Neural cell (in vitro differentiated cells): ENCODE results near the gene DOCK9. TPM values are rescaled to one million over a fixed set of nuclear protein-coding genes. Genes with fewer than 3 reads are reported as not detected.

Experiments used
- H2AFZ ChIP-seq: fragments of 200-600, 300-800 bp; sonication (generic), shearing (Covaris generic); 2 replicates; pipeline ENCODE4 v1.6.0; 2014; ENCODE audit warnings: low read depth, mild to moderate bottlenecking, antibody characterized with exemption, low read length, moderate library complexity
- H3F3A ChIP-seq: fragments of 200-600 bp; shearing (Covaris generic); 2 replicates; pipeline ENCODE4 v1.6.1; 2016; ENCODE audit warnings: mild to moderate bottlenecking, moderate library complexity, mixed read lengths, antibody characterized with exemption, low read length; ENCODE audit not compliant: insufficient read depth, poor library complexity, severe bottlenecking
- H3K27ac ChIP-seq: fragments of 200-600, 300-800 bp; sonication (generic), shearing (Covaris generic); 2 replicates; pipeline ENCODE4 v1.5.1; 2014; ENCODE audit warnings: mild to moderate bottlenecking, low read length, moderate library complexity
- H3K27me3 ChIP-seq: fragments of 300-800, 200-600 bp; sonication (generic), shearing (Covaris generic); 2 replicates; pipeline ENCODE4 v1.6.0; 2014; ENCODE audit warnings: mild to moderate bottlenecking, low read depth, low read length, moderate library complexity; ENCODE audit not compliant: insufficient read depth
- H3K36me3 ChIP-seq: fragments of 300-800, 200-600 bp; sonication (generic), shearing (Covaris generic); 2 replicates; pipeline ENCODE4 v1.5.1; 2014; ENCODE audit warnings: mild to moderate bottlenecking, antibody characterized with exemption, low read length, moderate library complexity; ENCODE audit not compliant: insufficient read depth
- H3K4me2 ChIP-seq: fragments of 300-800, 200-600 bp; sonication (generic), shearing (Covaris generic); 2 replicates; pipeline ENCODE4 v1.6.0; 2014; ENCODE audit warnings: mild to moderate bottlenecking, low read length
- H3K4me3 ChIP-seq: fragments of 300-800, 200-600 bp; sonication (generic), shearing (Covaris generic); 2 replicates; pipeline ENCODE4 v1.5.1; 2014; ENCODE audit warnings: mild to moderate bottlenecking, low read length, moderate library complexity
- H3K79me2 ChIP-seq: fragments of 200-600 bp; shearing (Covaris generic); replicated peaks from 2 replicates; pipeline ENCODE4 v1.6.0; 2014; ENCODE audit warnings: mild to moderate bottlenecking, low read length, moderate library complexity; ENCODE audit not compliant: insufficient read depth
- H3K9ac ChIP-seq: fragments of 300-800, 200-600 bp; sonication (generic), shearing (Covaris generic); 2 replicates; pipeline ENCODE4 v1.6.1; 2016; ENCODE audit warnings: mild to moderate bottlenecking, low read length, mixed read lengths
- H3K9me2 ChIP-seq: fragments of 200-600 bp; shearing (Covaris generic); 2 replicates; pipeline ENCODE4 v1.6.1; 2016; ENCODE audit warnings: mild to moderate bottlenecking, low read length, mixed read lengths; ENCODE audit not compliant: insufficient read depth
- H3K9me3 ChIP-seq: fragments of 200-600, 300-800 bp; sonication (generic), shearing (Covaris generic); 2 replicates; pipeline ENCODE4 v1.6.1; 2016; ENCODE audit warnings: mild to moderate bottlenecking, mixed run types, low read length, moderate library complexity, mixed read lengths
- H4K20me1 ChIP-seq: fragments of 200-600 bp; shearing (Covaris generic); 2 replicates; pipeline ENCODE4 v1.6.1; 2016; ENCODE audit warnings: mild to moderate bottlenecking, mixed run types; ENCODE audit not compliant: insufficient read depth
- EP300 ChIP-seq: fragments of 450-650 bp; conservative IDR thresholded peaks from 2 replicates; pipeline ENCODE4 v1.6.1; 2014; ENCODE audit warnings: antibody characterized with exemption, mild to moderate bottlenecking, moderate library complexity; ENCODE audit not compliant: poor library complexity, severe bottlenecking
- EZH2 ChIP-seq: fragments of 200-600, 300-800 bp; shearing (Covaris generic), sonication (generic); IDR thresholded peaks from 2 replicates; pipeline ENCODE4 v1.6.1; 2014; ENCODE audit warnings: antibody characterized with exemption, low read length, borderline replicate concordance, mild to moderate bottlenecking; ENCODE audit not compliant: insufficient read depth, poor library complexity, severe bottlenecking
- MXI1 ChIP-seq: fragments of 450-650 bp; conservative IDR thresholded peaks from 2 replicates; pipeline ENCODE4 v1.6.1; 2014; ENCODE audit warnings: antibody characterized with exemption, mild to moderate bottlenecking; ENCODE audit not compliant: poor library complexity, severe bottlenecking
- POLR2AphosphoS5 ChIP-seq: IDR thresholded peaks from 2 replicates; pipeline ENCODE4 v1.6.1; 2012
- RAD21 ChIP-seq: fragments of 450-650 bp; conservative IDR thresholded peaks from 2 replicates; pipeline ENCODE4 v1.6.1; 2014; ENCODE audit warnings: antibody characterized with exemption, mild to moderate bottlenecking, moderate library complexity
- SMC3 ChIP-seq: fragments of 450-650 bp; conservative IDR thresholded peaks from 2 replicates; pipeline ENCODE4 v1.6.1; 2014; ENCODE audit warnings: antibody characterized with exemption, mild to moderate bottlenecking, moderate library complexity; ENCODE audit not compliant: poor library complexity
- TAF1 ChIP-seq: IDR thresholded peaks from 2 replicates; pipeline ENCODE4 v1.6.1; 2012; ENCODE audit warnings: low read depth
- polyA plus RNA-seq: library from polyadenylated mRNA; depleted of rRNA; stranded (reverse); fragments of >200 nt; gene quantifications from 2 replicates; pipeline ENCODE4 v1.2.3, GENCODE V29; 2014
- TF ChIP-seq, protein P1 (sequence below): fragments of 450-650 bp; IDR thresholded peaks from 2 replicates; pipeline ENCODE4 v1.5.1; 2014; ENCODE audit warnings: antibody characterized with exemption, mild to moderate bottlenecking, moderate library complexity; ENCODE audit not compliant: poor library complexity, severe bottlenecking
- TF ChIP-seq, protein P2 (sequence below): IDR thresholded peaks from 2 replicates; pipeline ENCODE4 v1.6.1; 2012; ENCODE audit warnings: borderline replicate concordance

The DOCK9 gene
- polyA plus RNA-seq, 1 donor from 2014 or later, result 11.4 TPM

- no peaks in the 10 kb centered on the region for H3K36me3 ChIP-seq
- H3K4me2 ChIP-seq, result no peak overlapping the region
- no peak overlapping the region for H3K9ac ChIP-seq
- no peak overlapping the region for H3K4me3 ChIP-seq
- no peaks in the 10 kb centered on the region for H3K9me2 ChIP-seq
- no peaks in the 10 kb centered on the region for H3K9me3 ChIP-seq
- no peaks in the 10 kb centered on the region for H3K79me2 ChIP-seq
- TF ChIP-seq, protein P1, sequence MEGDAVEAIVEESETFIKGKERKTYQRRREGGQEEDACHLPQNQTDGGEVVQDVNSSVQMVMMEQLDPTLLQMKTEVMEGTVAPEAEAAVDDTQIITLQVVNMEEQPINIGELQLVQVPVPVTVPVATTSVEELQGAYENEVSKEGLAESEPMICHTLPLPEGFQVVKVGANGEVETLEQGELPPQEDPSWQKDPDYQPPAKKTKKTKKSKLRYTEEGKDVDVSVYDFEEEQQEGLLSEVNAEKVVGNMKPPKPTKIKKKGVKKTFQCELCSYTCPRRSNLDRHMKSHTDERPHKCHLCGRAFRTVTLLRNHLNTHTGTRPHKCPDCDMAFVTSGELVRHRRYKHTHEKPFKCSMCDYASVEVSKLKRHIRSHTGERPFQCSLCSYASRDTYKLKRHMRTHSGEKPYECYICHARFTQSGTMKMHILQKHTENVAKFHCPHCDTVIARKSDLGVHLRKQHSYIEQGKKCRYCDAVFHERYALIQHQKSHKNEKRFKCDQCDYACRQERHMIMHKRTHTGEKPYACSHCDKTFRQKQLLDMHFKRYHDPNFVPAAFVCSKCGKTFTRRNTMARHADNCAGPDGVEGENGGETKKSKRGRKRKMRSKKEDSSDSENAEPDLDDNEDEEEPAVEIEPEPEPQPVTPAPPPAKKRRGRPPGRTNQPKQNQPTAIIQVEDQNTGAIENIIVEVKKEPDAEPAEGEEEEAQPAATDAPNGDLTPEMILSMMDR, result no peak
- no peak for TF ChIP-seq TAF1
- no peak for TF ChIP-seq EZH2
- TF ChIP-seq MXI1, result no peak
- no peak for TF ChIP-seq SMC3
- TF ChIP-seq POLR2AphosphoS5, result no peak
- TF ChIP-seq, protein P2, sequence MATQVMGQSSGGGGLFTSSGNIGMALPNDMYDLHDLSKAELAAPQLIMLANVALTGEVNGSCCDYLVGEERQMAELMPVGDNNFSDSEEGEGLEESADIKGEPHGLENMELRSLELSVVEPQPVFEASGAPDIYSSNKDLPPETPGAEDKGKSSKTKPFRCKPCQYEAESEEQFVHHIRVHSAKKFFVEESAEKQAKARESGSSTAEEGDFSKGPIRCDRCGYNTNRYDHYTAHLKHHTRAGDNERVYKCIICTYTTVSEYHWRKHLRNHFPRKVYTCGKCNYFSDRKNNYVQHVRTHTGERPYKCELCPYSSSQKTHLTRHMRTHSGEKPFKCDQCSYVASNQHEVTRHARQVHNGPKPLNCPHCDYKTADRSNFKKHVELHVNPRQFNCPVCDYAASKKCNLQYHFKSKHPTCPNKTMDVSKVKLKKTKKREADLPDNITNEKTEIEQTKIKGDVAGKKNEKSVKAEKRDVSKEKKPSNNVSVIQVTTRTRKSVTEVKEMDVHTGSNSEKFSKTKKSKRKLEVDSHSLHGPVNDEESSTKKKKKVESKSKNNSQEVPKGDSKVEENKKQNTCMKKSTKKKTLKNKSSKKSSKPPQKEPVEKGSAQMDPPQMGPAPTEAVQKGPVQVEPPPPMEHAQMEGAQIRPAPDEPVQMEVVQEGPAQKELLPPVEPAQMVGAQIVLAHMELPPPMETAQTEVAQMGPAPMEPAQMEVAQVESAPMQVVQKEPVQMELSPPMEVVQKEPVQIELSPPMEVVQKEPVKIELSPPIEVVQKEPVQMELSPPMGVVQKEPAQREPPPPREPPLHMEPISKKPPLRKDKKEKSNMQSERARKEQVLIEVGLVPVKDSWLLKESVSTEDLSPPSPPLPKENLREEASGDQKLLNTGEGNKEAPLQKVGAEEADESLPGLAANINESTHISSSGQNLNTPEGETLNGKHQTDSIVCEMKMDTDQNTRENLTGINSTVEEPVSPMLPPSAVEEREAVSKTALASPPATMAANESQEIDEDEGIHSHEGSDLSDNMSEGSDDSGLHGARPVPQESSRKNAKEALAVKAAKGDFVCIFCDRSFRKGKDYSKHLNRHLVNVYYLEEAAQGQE, result no peak
- no peaks in the 10 kb centered on the region for H3F3A ChIP-seq
- H3K27ac ChIP-seq, result no peak overlapping the region
- H4K20me1 ChIP-seq, result no peaks in the 10 kb centered on the region
- no peak overlapping the region for H2AFZ ChIP-seq
- H3K27me3 ChIP-seq, result no peaks in the 10 kb centered on the region
Measured at GRCh38 chr13:99000137-99000536, 22.3 kb upstream of the DOCK9 start.

- H3F3A ChIP-seq, result no peaks in the 10 kb centered on the region
- H2AFZ ChIP-seq, result no peak overlapping the region
- H3K9me3 ChIP-seq, result no peaks in the 10 kb centered on the region
- H4K20me1 ChIP-seq, result no peaks in the 10 kb centered on the region
- no peak overlapping the region for H3K4me3 ChIP-seq
- TF ChIP-seq POLR2AphosphoS5 (no peak), MXI1 (no peak), TAF1 (no peak), RAD21 (no peak), EP300 (no peak), EZH2 (no peak), SMC3 (no peak)
- TF ChIP-seq, protein P1, result no peak
- TF ChIP-seq, protein P2, result no peak
- H3K9me2 ChIP-seq, result no peaks in the 10 kb centered on the region
- no peaks in the 10 kb centered on the region for H3K36me3 ChIP-seq
- H3K27ac ChIP-seq, result no peak overlapping the region
- no peaks in the 10 kb centered on the region for H3K79me2 ChIP-seq
- H3K27me3 ChIP-seq, result no peaks in the 10 kb centered on the region
- H3K4me2 ChIP-seq, result no peak overlapping the region
- H3K9ac ChIP-seq, result no peak overlapping the region
Measured at GRCh38 chr13:98999639-98999952, 21.7 kb upstream of the DOCK9 start.
